Uterus (tissue), 2 donors: ENCODE results near the gene NAXE.

Experiments used
- CTCF ChIP-seq, 4 experiments: fragments of 200-600 bp in 2 of 4; fragments of 450-650 bp in 2 of 4; sonication (generic) in 2 of 4; IDR thresholded peaks; one replicate each; pipeline ENCODE4 v1.5.1; 2016 to 2019; ENCODE audit warnings: antibody characterized with exemption in 4 of 4, mild to moderate bottlenecking in 2 of 4, moderate library complexity in 1 of 4
- POLR2A ChIP-seq, 2 donors: fragments of 450-650 bp; IDR thresholded peaks; one replicate each; pipeline ENCODE4 v1.6.1; 2016; ENCODE audit warnings: antibody characterized with exemption in 2 of 2, mild to moderate bottlenecking in 1 of 2, moderate library complexity in 1 of 2

- TF ChIP-seq CTCF (IDR thresholded peaks at IDR 0.05) (no peak), POLR2A (IDR thresholded peaks at IDR 0.05) (no peak)
Measured at GRCh38 chr1:156547434-156547833, 44.1 kb upstream of the NAXE start.
